GM12878 (cell line): ENCODE data around the gene TYSND1. TPM values are rescaled to one million over a fixed set of nuclear protein-coding genes. Genes with fewer than 3 reads are reported as not detected.

Source experiments
- ATAC-seq: fragments of 200-7000 bp; cut with Tn5 transposase; 3 replicates; pipeline ENCODE4 v1.9.1; 2020; ENCODE audit warnings: mild to moderate bottlenecking, moderate library complexity
- BruUV-seq: library from RNA; stranded (reverse); fragments of 400-500 nt; replicated peaks from 2 replicates; lab custom pipeline; 2021; lab: Mats Ljungman, UMichigan
- CTCF ChIA-PET: fragments of 300-600 bp; sonication (Branson Sonifier 250); formaldehyde crosslinking; extraction: SDS; loops from one replicate; lab custom pipeline; 2021; ENCODE audit warnings: inconsistent platforms; lab: Yijun Ruan, JAX
- POLR2A ChIA-PET: fragments of 350-600 bp; formaldehyde crosslinking; extraction: SDS; loops from one replicate; lab custom pipeline; 2021; ENCODE audit warnings: inconsistent platforms; lab: Charles Lee
- RAD21 ChIA-PET: fragments of 300-600 bp; sonication (Branson Sonifier 250); formaldehyde crosslinking; loops from one replicate; lab custom pipeline; 2023; ENCODE audit warnings: antibody characterized with exemption; ENCODE audit not compliant: unreplicated experiment; lab: Charles Lee
- SMC1A ChIA-PET: fragments of 300-600 bp; sonication (Branson Sonifier 250); formaldehyde crosslinking; loops from one replicate; lab custom pipeline; 2023; ENCODE audit not compliant: unreplicated experiment, uncharacterized antibody; lab: Charles Lee
- DNase-seq: peaks from one replicate; pipeline ENCODE4 v3.0.0-alpha.2; 2011; ENCODE audit warnings: low read depth, low spot score
- FAIRE-seq: peaks from 3 replicates; lab custom pipeline; 2011; peaks lifted over from hg19 to GRCh38; lab: Jason Lieb, UNC
- H2AFZ ChIP-seq: 2 replicates; pipeline ENCODE4 v1.6.0; 2011; ENCODE audit warnings: low read depth, low read length, control low read depth; ENCODE audit not compliant: control insufficient read depth
- H3K27ac ChIP-seq: 2 replicates; pipeline ENCODE4 v1.5.1; 2011; ENCODE audit warnings: control low read depth; ENCODE audit not compliant: control insufficient read depth, insufficient read depth
- H3K27me3 ChIP-seq, 2 experiments: replicated peaks in 1 of 2; 2 replicates each; pipeline versions ENCODE4 v1.6.0 to v1.6.1; 2011; ENCODE audit warnings: low read length in 1 of 2; ENCODE audit not compliant: control insufficient read depth in 2 of 2, insufficient read depth in 2 of 2
- H3K36me3 ChIP-seq, 2 experiments: 2 replicates each; pipeline ENCODE4 v1.5.1; 2011; ENCODE audit warnings: low read length in 1 of 2; ENCODE audit not compliant: control insufficient read depth in 2 of 2, insufficient read depth in 2 of 2
- H3K4me1 ChIP-seq: 2 replicates; pipeline ENCODE4 v1.6.1; 2011; ENCODE audit warnings: mild to moderate bottlenecking, low read length, moderate library complexity, mixed read lengths; ENCODE audit not compliant: control insufficient read depth, insufficient read depth
- H3K4me2 ChIP-seq: 2 replicates; pipeline ENCODE4 v1.6.0; 2011; ENCODE audit warnings: control low read depth; ENCODE audit not compliant: control insufficient read depth, insufficient read depth
- H3K4me3 ChIP-seq: fragments of 200-600 bp; sonication (generic); 2 replicates; pipeline ENCODE4 v1.5.1; 2016
- H3K79me2 ChIP-seq: 2 replicates; pipeline ENCODE4 v1.6.0; 2011; ENCODE audit warnings: low read length; ENCODE audit not compliant: control insufficient read depth, insufficient read depth
- H3K9ac ChIP-seq: 2 replicates; pipeline ENCODE4 v1.8.0; 2011; ENCODE audit warnings: low read length, control low read depth, mixed read lengths; ENCODE audit not compliant: control insufficient read depth, insufficient read depth
- H3K9me3 ChIP-seq: replicated peaks from 3 replicates; pipeline ENCODE4 v1.5.1; 2011; ENCODE audit warnings: mild to moderate bottlenecking, low read length; ENCODE audit not compliant: control insufficient read depth, insufficient read depth
- H4K20me1 ChIP-seq: 2 replicates; pipeline ENCODE4 v1.6.0; 2011; ENCODE audit not compliant: control insufficient read depth, insufficient read depth
- HDGF ChIP-seq: fragments of 450-650 bp; IDR thresholded peaks from 2 replicates; pipeline ENCODE4 v1.6.1; 2016; ENCODE audit warnings: antibody characterized with exemption
- KAT2A ChIP-seq: conservative IDR thresholded peaks from 2 replicates; pipeline ENCODE4 v1.6.1; 2011; ENCODE audit warnings: low read depth, low read length; ENCODE audit not compliant: control insufficient read depth
- PKNOX1 ChIP-seq: fragments of 450-650 bp; IDR thresholded peaks from 2 replicates; pipeline ENCODE4 v1.6.1; 2016; ENCODE audit warnings: mild to moderate bottlenecking
- SKIL ChIP-seq: fragments of 450-650 bp; IDR thresholded peaks from 2 replicates; pipeline ENCODE4 v1.6.1; 2017; ENCODE audit warnings: mild to moderate bottlenecking, low read depth, inconsistent platforms; ENCODE audit not compliant: poor library complexity, severe bottlenecking
- SMARCA5 ChIP-seq: fragments of 450-650 bp; IDR thresholded peaks from 2 replicates; pipeline ENCODE4 v1.6.1; 2017; ENCODE audit warnings: mild to moderate bottlenecking
- WGBS: methylation state at CpG from one replicate; pipeline ENCODE4 v1.1.6; 2016; ENCODE audit warnings: low lambda C conversion rate; ENCODE audit not compliant: insufficient replicate concordance, insufficient coverage; ENCODE audit errors: missing lambda C conversion rate; 5-methylcytosine and 5-hydroxymethylcytosine counted together
- in situ Hi-C: fragments of 300-500 bp; cut with MboI; formaldehyde crosslinking; loops from 9 replicates; pipeline ENCODE4 v1.14.3; 2018; ENCODE audit warnings: mixed read lengths
- intact Hi-C: fragments of 100-400 bp; cut with micrococcal nuclease; formaldehyde crosslinking; loops from one replicate; pipeline ENCODE4 v1.14.2; 2022; ENCODE audit not compliant: unreplicated experiment
- polyA plus RNA-seq, 11 experiments: library from polyadenylated mRNA; depleted of rRNA in 4 of 11; unstranded in 6 of 11; stranded (reverse) in 5 of 11; fragments of >200 nt; fragmentation: Nextera tagmentation in 4 of 11; fragmentation: Illumina TruSeq in 1 of 11; extraction: Ambion mirVana in 4 of 11; extraction: Trizol in 1 of 11; gene quantifications; 1 replicate in 1 of 11; 2 replicates in 10 of 11; pipeline versions ENCODE4 v1.2.1 to v1.2.3, GENCODE V29; 2011 to 2016; ENCODE audit warnings: inconsistent platforms in 2 of 11, missing spikeins in 2 of 11, low read depth in 1 of 11
- total RNA-seq, 4 experiments: library from RNA; depleted of rRNA in 3 of 4; stranded (reverse); fragments of >200 nt in 3 of 4; fragmentation: Illumina TruSeq in 1 of 4; extraction: Trizol in 1 of 4; gene quantifications; 2 replicates each; pipeline versions ENCODE4 v1.2.1 to v1.2.3, GENCODE V29; 2013 to 2021

TYSND1 gene
- total and polyA plus RNA-seq, 10 of the 15 experiments (the other 5 are each of a cell fraction or from before 2014, with no cell fraction given) = 1.9 to 21.4 (median 12.0) TPM

- Histone ChIP-seq H3K9me3 (no peaks in the 10 kb centered on the region), H3K79me2 (peaks cover 73% of the 10 kb centered on the region), H3K4me1 (peaks cover 21% of the 10 kb centered on the region), H3K4me2 (peak overlapping the region; percentile 78), H3K4me3 (no peak overlapping the region), H3K9ac (no peak overlapping the region), H4K20me1 (no peaks in the 10 kb centered on the region), H3K27ac (peak overlapping the region; percentile 45; the same call in 1 of the 2 replicates), H3K27me3 (no peaks in the 10 kb centered on the region), H2AFZ (no peak overlapping the region), H3K36me3 (peaks cover 0 to 24% of the 10 kb centered on the region in 2 experiments; a peak in 3 of 4 replicates)
- DNase-seq = no peak
- TF ChIP-seq KAT2A = no peak
- 0 out of 2 replicates have a peak, but pooled peaks have one; percentile 48 for TF ChIP-seq SMARCA5
- peak; percentile 13; the same call in 1 of the 2 replicates for TF ChIP-seq PKNOX1
- TF ChIP-seq HDGF = no peak
- TF ChIP-seq SKIL = peak; percentile 21
- SMC1A ChIA-PET = interaction anchor here (0.8 to 3.3 kb wide), 6 partner anchors 8 to 202 kb away, joined by 4 to 23 read pairs (median 5); partner anchors contain the start of genes SAR1A and TYSND1
- WGBS = 100% methylated on average over 1 of the region's 2 CpGs
- no peak for FAIRE-seq
- BruUV-seq = no TSS peak
- CTCF ChIA-PET = interaction anchor here (1.0 to 3.7 kb wide), 4 partner anchors 16 to 193 kb away, joined by 3 to 35 read pairs (median 4); partner anchors contain the start of gene TYSND1
- POLR2A ChIA-PET = interaction anchor here (1.0 to 2.4 kb wide), 4 partner anchors 14 to 193 kb away, joined by 3 to 7 read pairs (median 4); partner anchors contain the start of gene TYSND1
- RAD21 ChIA-PET = interaction anchor here (1.0 to 3.3 kb wide), 3 partner anchors 16 to 170 kb away, joined by 3 to 30 read pairs (median 3); partner anchors contain the start of gene TYSND1
- intact Hi-C loops (no loop called here), in situ Hi-C loops (no loop called here)
- ATAC-seq = peak; percentile 54
Observed at GRCh38 chr10:70162151-70162891, 15.8 kb upstream of the TYSND1 start.
